Naive thymus-derived CD4-positive, alpha-beta T cell (primary cell): Measurements from ENCODE around the gene COL19A1. TPM values are rescaled to one million over a fixed set of nuclear protein-coding genes. Genes with fewer than 3 reads are reported as not detected.

ENCODE experiments used
- ATAC-seq: fragments of 150-1000 bp; cut with Tn5 transposase; 2 replicates; pipeline ENCODE4 v1.10.0; 2021; ENCODE audit warnings: mild to moderate bottlenecking, moderate library complexity
- CTCF ChIA-PET: fragments of 350-600 bp; sonication (Branson Sonifier 250); formaldehyde crosslinking; loops from one replicate; lab custom pipeline; 2021; ENCODE audit warnings: antibody characterized with exemption; lab: Charles Lee
- POLR2A ChIA-PET: fragments of 350-600 bp; sonication (Branson Sonifier 250); formaldehyde crosslinking; loops from one replicate; lab custom pipeline; 2021; ENCODE audit warnings: antibody characterized with exemption, inconsistent platforms; lab: Charles Lee
- DNase-seq, 9 donors: peaks; one replicate each; pipeline versions ENCODE4 v3.0.0 to v3.0.0-alpha.2; 2020 to 2022; ENCODE audit warnings: mixed read lengths in 1 of 9
- H3K27ac ChIP-seq: one replicate; pipeline ENCODE4 v1.7.0; 2013; ENCODE audit warnings: mild to moderate bottlenecking, low read depth, low read length, moderate library complexity
- H3K27me3 ChIP-seq, 2 donors: one replicate each; pipeline ENCODE4 v1.7.0; 2013; ENCODE audit warnings: low read length in 2 of 2, mild to moderate bottlenecking in 2 of 2, moderate library complexity in 2 of 2; ENCODE audit not compliant: control insufficient read depth in 2 of 2, insufficient read depth in 2 of 2
- H3K36me3 ChIP-seq, 3 experiments: 1 replicate in 2 of 3; 2 replicates in 1 of 3; pipeline ENCODE4 v1.7.0; 2013; ENCODE audit warnings: low read length in 3 of 3, mild to moderate bottlenecking in 3 of 3, moderate library complexity in 1 of 3; ENCODE audit not compliant: insufficient read depth in 3 of 3, control insufficient read depth in 2 of 3
- H3K4me1 ChIP-seq, 2 donors: one replicate each; pipeline ENCODE4 v1.7.0; 2013; ENCODE audit warnings: low read length in 2 of 2, mild to moderate bottlenecking in 2 of 2, moderate library complexity in 1 of 2; ENCODE audit not compliant: control insufficient read depth in 2 of 2, insufficient read depth in 2 of 2
- H3K4me3 ChIP-seq: 2 replicates; pipeline ENCODE4 v1.7.0; 2013; ENCODE audit warnings: mild to moderate bottlenecking, low read length
- H3K9me3 ChIP-seq, 3 experiments: 1 replicate in 2 of 3; 2 replicates in 1 of 3; pipeline ENCODE4 v1.7.0; 2013; ENCODE audit warnings: low read length in 3 of 3; ENCODE audit not compliant: control insufficient read depth in 2 of 3
- H3K27ac Mint-ChIP-seq, 9 donors: one replicate each; pipeline ENCODE4 v1.8.0; 2020 to 2022; ENCODE audit warnings: mixed read lengths in 9 of 9, mild to moderate bottlenecking in 8 of 9, moderate library complexity in 5 of 9, inconsistent platforms in 2 of 9
- H3K27me3 Mint-ChIP-seq, 5 donors: one replicate each; pipeline ENCODE4 v1.8.0; 2021 to 2022; ENCODE audit warnings: mixed read lengths in 5 of 5, mild to moderate bottlenecking in 1 of 5
- H3K36me3 Mint-ChIP-seq, 5 donors: one replicate each; pipeline ENCODE4 v1.8.0; 2020 to 2022; ENCODE audit warnings: mixed read lengths in 5 of 5, mild to moderate bottlenecking in 3 of 5, inconsistent platforms in 1 of 5
- H3K4me1 Mint-ChIP-seq, 7 donors: one replicate each; pipeline ENCODE4 v1.8.0; 2020 to 2022; ENCODE audit warnings: mixed read lengths in 7 of 7, mild to moderate bottlenecking in 3 of 7, inconsistent platforms in 1 of 7
- H3K4me3 Mint-ChIP-seq, 10 donors: one replicate each; pipeline ENCODE4 v1.8.0; 2020 to 2022; ENCODE audit warnings: mild to moderate bottlenecking in 10 of 10, mixed read lengths in 10 of 10, moderate library complexity in 6 of 10, inconsistent platforms in 2 of 10
- H3K9me3 Mint-ChIP-seq, 11 donors: one replicate each; pipeline ENCODE4 v1.8.0; 2020 to 2022; ENCODE audit warnings: mixed read lengths in 11 of 11, mild to moderate bottlenecking in 4 of 11, inconsistent platforms in 1 of 11, moderate library complexity in 1 of 11
- intact Hi-C, 2 donors: fragments of 100-400 bp; cut with micrococcal nuclease; formaldehyde crosslinking; loops; one replicate each; pipeline ENCODE4 v1.15.1; 2023
- polyA plus RNA-seq, 2 donors: library from polyadenylated mRNA; unstranded; fragments of 300-500 nt; fragmentation: Illumina TruSeq; gene quantifications; one replicate each; pipeline ENCODE4 v1.2.3, GENCODE V29; 2021
- total RNA-seq, 6 experiments: library from RNA in 5 of 6; stranded (reverse) in 5 of 6; gene quantifications; 1 replicate in 5 of 6; 2 replicates in 1 of 6; pipeline ENCODE4 v1.2.3 and lab custom pipeline; 2021 to 2026

Gene COL19A1
- total and polyA plus RNA-seq, 7 experiments from 2014 or later: 0.02 to 1.3 (median 0.32) TPM; not detected in 2

GRCh38 chr6:70184723-70185122, 318.4 kb downstream of the COL19A1 start:
- ChIA-PET POLR2A (no interaction called here), CTCF (no interaction called here)
- Mint-ChIP-seq H3K4me1 (no peaks in the 10 kb centered on the region), H3K9me3 (no peaks in the 10 kb centered on the region), H3K36me3 (no peaks in the 10 kb centered on the region), H3K27ac (no peak overlapping the region), H3K27me3 (peaks cover 0 to 8% (median 0%) of the 10 kb centered on the region in 5 donors), H3K4me3 (no peak overlapping the region)
- no peaks in the 10 kb centered on the region for H3K4me1 ChIP-seq
- no peaks in the 10 kb centered on the region for H3K36me3 ChIP-seq
- H3K27me3 ChIP-seq: no peaks in the 10 kb centered on the region
- no peak overlapping the region for H3K4me3 ChIP-seq
- intact Hi-C loops: no loop called here
- no peak for DNase-seq
- no peak overlapping the region for H3K27ac ChIP-seq
- ATAC-seq: no peak
- H3K9me3 ChIP-seq: no peaks in the 10 kb centered on the region

- intact Hi-C loops: no loop called here
Measured at GRCh38 chr6:70186461-70186860, 320.1 kb downstream of the COL19A1 start.

DNA sequence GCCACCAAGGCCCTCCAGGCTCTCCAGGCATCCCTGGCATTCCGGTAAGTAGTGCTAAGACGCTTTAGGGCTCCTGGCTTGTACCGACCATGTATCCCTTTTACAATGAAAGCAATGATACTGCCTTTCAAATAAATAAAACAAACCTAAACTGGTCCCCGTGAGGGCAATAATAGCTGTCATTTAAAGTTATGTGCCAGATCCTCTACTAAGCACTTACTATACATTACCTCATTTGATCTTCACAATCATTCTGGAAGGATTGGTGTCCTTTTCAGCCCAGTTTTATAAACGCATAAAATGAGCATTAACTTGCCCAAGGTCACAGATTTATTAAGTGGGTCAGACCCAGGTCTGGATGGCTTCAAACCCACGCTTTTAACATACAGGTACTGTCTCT, 321.8 kb downstream of the COL19A1 start:
- Histone ChIP-seq H3K27me3 (no peaks in the 10 kb centered on the region), H3K9me3 (no peaks in the 10 kb centered on the region), H3K4me3 (no peak overlapping the region), H3K4me1 (no peaks in the 10 kb centered on the region), H3K36me3 (no peaks in the 10 kb centered on the region), H3K27ac (no peak overlapping the region)
- Mint-ChIP-seq H3K27ac (no peak overlapping the region), H3K4me3 (no peak overlapping the region), H3K4me1 (no peaks in the 10 kb centered on the region), H3K9me3 (peaks cover 0 to 2% (median 0%) of the 10 kb centered on the region in 11 donors), H3K27me3 (peaks cover 0 to 13% (median 5%) of the 10 kb centered on the region in 5 donors), H3K36me3 (no peaks in the 10 kb centered on the region)
- ATAC-seq: no peak
- DNase-seq: no peak
- intact Hi-C loops: no loop called here
- ChIA-PET POLR2A (no interaction called here), CTCF (no interaction called here)

More at GRCh38 chr6:70186461-70186860, 320.1 kb downstream of the COL19A1 start:
- Histone ChIP-seq H3K4me1 (no peaks in the 10 kb centered on the region), H3K27ac (no peak overlapping the region), H3K9me3 (no peaks in the 10 kb centered on the region), H3K27me3 (no peaks in the 10 kb centered on the region), H3K4me3 (no peak overlapping the region), H3K36me3 (no peaks in the 10 kb centered on the region)
- ATAC-seq (no peak), DNase-seq (no peak)
- H3K27me3 Mint-ChIP-seq: peaks cover 0 to 13% (median 0%) of the 10 kb centered on the region in 5 donors
- no peaks in the 10 kb centered on the region for H3K9me3 Mint-ChIP-seq
- no peaks in the 10 kb centered on the region for H3K36me3 Mint-ChIP-seq
- ChIA-PET POLR2A (no interaction called here), CTCF (no interaction called here)
- H3K27ac Mint-ChIP-seq: no peak overlapping the region
- H3K4me1 Mint-ChIP-seq: no peaks in the 10 kb centered on the region
- H3K4me3 Mint-ChIP-seq: no peak overlapping the region

DNA sequence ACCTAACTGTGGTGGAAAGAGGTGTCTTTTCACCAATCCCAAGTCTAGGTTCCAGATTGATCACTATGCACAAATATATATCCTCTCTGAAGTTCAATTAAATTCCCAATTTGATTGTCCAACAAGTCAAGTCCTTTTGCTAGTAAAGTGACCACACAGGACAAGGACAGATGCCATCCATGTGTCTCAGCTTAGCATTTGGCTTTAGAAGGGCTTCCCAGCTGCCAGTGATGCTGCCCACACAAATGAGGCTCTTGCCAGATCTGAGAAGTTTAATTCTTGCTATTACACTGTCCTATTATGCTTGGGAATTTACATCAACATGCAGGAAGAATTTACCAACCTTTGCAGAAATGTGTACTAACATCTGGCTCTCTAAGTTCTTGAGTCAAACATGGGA, 328.1 kb downstream of the COL19A1 start:
- intact Hi-C loops: no loop called here
- peaks cover 7 to 26% (median 10%) of the 10 kb centered on the region in 5 donors for H3K27me3 Mint-ChIP-seq

GRCh38 chr6:70196531-70196930, 330.2 kb downstream of the COL19A1 start:
- no peaks in the 10 kb centered on the region for H3K36me3 Mint-ChIP-seq
- no peaks in the 10 kb centered on the region for H3K9me3 ChIP-seq
- peaks cover 0 to 2% (median 0%) of the 10 kb centered on the region in 11 donors for H3K9me3 Mint-ChIP-seq
- peaks cover 0 to 3% of the 10 kb centered on the region in 2 donors for H3K27me3 ChIP-seq
- H3K27me3 Mint-ChIP-seq: peaks cover 5 to 26% (median 7%) of the 10 kb centered on the region in 5 donors
- no peaks in the 10 kb centered on the region for H3K4me1 Mint-ChIP-seq
- ChIA-PET POLR2A (no interaction called here), CTCF (no interaction called here)
- intact Hi-C loops: no loop called here
- H3K4me3 Mint-ChIP-seq: no peak overlapping the region
- no peaks in the 10 kb centered on the region for H3K36me3 ChIP-seq
- no peak for DNase-seq
- H3K27ac ChIP-seq: no peak overlapping the region
- H3K4me1 ChIP-seq: no peaks in the 10 kb centered on the region
- no peak overlapping the region for H3K4me3 ChIP-seq
- H3K27ac Mint-ChIP-seq: no peak overlapping the region
- ATAC-seq: no peak

More for the DNA sequence above, 328.1 kb downstream of the COL19A1 start:
- Mint-ChIP-seq H3K4me3 (no peak overlapping the region), H3K36me3 (no peaks in the 10 kb centered on the region), H3K4me1 (no peaks in the 10 kb centered on the region), H3K9me3 (peaks cover 0 to 2% (median 0%) of the 10 kb centered on the region in 11 donors), H3K27ac (no peak overlapping the region)
- POLR2A ChIA-PET: no interaction called here
- Histone ChIP-seq H3K27ac (no peak overlapping the region), H3K4me1 (no peaks in the 10 kb centered on the region), H3K9me3 (no peaks in the 10 kb centered on the region), H3K4me3 (no peak overlapping the region), H3K36me3 (no peaks in the 10 kb centered on the region), H3K27me3 (peaks cover 0 to 3% of the 10 kb centered on the region in 2 donors)
- CTCF ChIA-PET: no interaction called here
- DNase-seq: no peak
- no peak for ATAC-seq

DNA sequence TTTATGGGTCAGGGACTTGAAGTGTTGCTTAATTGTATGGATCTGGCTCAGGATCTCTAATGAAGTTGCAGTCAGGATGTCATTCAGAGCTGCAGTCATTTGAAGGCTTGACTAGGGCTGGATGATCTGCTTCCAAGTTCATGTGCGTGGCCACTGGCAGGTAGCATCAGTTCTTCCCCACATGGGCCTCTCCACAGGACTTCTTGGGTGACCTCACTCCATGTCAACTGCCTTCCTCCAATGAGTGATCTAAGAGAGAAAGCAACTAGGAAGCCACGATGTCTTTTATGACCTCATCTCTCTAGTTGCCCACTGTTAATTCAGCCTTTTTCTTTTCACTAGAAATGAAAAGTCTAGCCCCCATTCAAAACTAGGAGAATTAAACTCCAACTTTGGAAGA, 332.4 kb downstream of the COL19A1 start:
- no peaks in the 10 kb centered on the region for H3K9me3 Mint-ChIP-seq
- ATAC-seq: no peak
- H3K4me1 Mint-ChIP-seq: no peaks in the 10 kb centered on the region
- H3K27me3 Mint-ChIP-seq: peaks cover 0 to 14% (median 8%) of the 10 kb centered on the region in 5 donors
- Histone ChIP-seq H3K9me3 (no peaks in the 10 kb centered on the region), H3K27me3 (peaks cover 0 to 3% of the 10 kb centered on the region in 2 donors), H3K4me1 (no peaks in the 10 kb centered on the region), H3K27ac (no peak overlapping the region), H3K36me3 (no peaks in the 10 kb centered on the region), H3K4me3 (no peak overlapping the region)
- ChIA-PET CTCF (interaction anchor here (0.7 kb wide), 1 partner anchor 9 kb away, joined by 3 read pairs; no protein-coding TSS in a partner anchor), POLR2A (no interaction called here)
- no peak overlapping the region for H3K27ac Mint-ChIP-seq
- DNase-seq: no peak
- intact Hi-C loops: no loop called here
- H3K4me3 Mint-ChIP-seq: no peak overlapping the region
- H3K36me3 Mint-ChIP-seq: no peaks in the 10 kb centered on the region

DNA sequence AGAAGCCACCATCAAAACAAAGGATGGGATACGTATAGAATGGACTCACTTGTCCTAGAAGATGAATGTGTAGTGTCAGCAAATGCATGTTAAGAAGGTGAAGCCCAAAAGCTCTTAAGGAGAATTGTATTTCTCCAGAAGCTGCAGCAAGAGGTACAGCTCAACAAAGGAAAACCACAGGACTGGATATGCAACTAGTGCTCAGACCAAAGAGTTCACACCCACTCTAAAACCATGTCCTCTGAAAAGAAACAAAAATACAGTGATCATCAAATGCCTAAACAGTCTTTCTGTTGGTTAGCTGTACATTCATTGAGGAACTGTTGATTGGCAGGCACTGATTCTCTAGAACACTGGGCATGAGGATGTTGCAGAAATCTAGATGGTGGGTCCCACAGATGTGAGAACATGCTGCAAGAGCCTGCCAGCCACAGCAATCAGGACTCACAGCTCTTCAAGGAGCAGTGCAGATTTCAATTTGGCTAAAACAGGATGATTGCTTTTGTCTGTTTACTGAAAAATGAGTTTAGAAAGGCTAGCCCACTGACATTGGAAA, 342.0 kb downstream of the COL19A1 start:
- CTCF ChIA-PET: interaction anchor here (0.8 kb wide), 1 partner anchor 11 kb away, joined by 4 read pairs; no protein-coding TSS in a partner anchor
- no peaks in the 10 kb centered on the region for H3K4me1 ChIP-seq
- H3K4me3 ChIP-seq: no peak overlapping the region
- DNase-seq (no peak), ATAC-seq (no peak)
- no peaks in the 10 kb centered on the region for H3K27me3 ChIP-seq
- no peaks in the 10 kb centered on the region for H3K9me3 ChIP-seq
- Mint-ChIP-seq H3K4me1 (no peaks in the 10 kb centered on the region), H3K27me3 (peaks cover 4 to 20% (median 9%) of the 10 kb centered on the region in 5 donors), H3K4me3 (no peak overlapping the region), H3K27ac (no peak overlapping the region), H3K36me3 (no peaks in the 10 kb centered on the region), H3K9me3 (no peaks in the 10 kb centered on the region)
- intact Hi-C loops: no loop called here
- POLR2A ChIA-PET: no interaction called here
- no peaks in the 10 kb centered on the region for H3K36me3 ChIP-seq
- H3K27ac ChIP-seq: no peak overlapping the region
